Esophagus squamous epithelium (tissue), 5 donors: Measurements from ENCODE around the gene PAFAH2. TPM values are rescaled to one million over a fixed set of nuclear protein-coding genes. Genes with fewer than 3 reads are reported as not detected.

Experiments used
- DNase-seq: peaks from one replicate; lab custom pipeline; 2025; lab: John Stamatoyannopoulos, UW
- H3K27ac ChIP-seq, 4 donors: fragments of 200-600 bp; sonication (generic); one replicate each; pipeline ENCODE4 v1.5.1; 2016 to 2019; ENCODE audit warnings: mild to moderate bottlenecking in 1 of 4
- H3K27me3 ChIP-seq, 4 donors: fragments of 200-600 bp; sonication (generic); 1 replicate in 3 of 4; 2 replicates in 1 of 4; pipeline versions ENCODE4 v1.5.1 to v1.6.0; 2017 to 2021; ENCODE audit warnings: antibody characterized with exemption in 1 of 4
- H3K36me3 ChIP-seq, 3 donors: fragments of 200-600 bp; sonication (generic); one replicate each; pipeline ENCODE4 v1.5.1; 2016 to 2019
- H3K4me1 ChIP-seq, 3 donors: fragments of 200-600 bp; sonication (generic); one replicate each; pipeline ENCODE4 v1.5.1; 2017 to 2019
- H3K4me3 ChIP-seq, 4 donors: fragments of 200-600 bp; sonication (generic); 1 replicate in 3 of 4; 2 replicates in 1 of 4; pipeline ENCODE4 v1.5.1; 2016 to 2019; ENCODE audit warnings: mild to moderate bottlenecking in 2 of 4, moderate library complexity in 1 of 4
- H3K9me3 ChIP-seq, 3 donors: fragments of 200-600 bp; sonication (generic); one replicate each; pipeline ENCODE4 v1.5.1; 2016 to 2019
- CTCF ChIP-seq, 6 experiments: fragments of 450-650 bp in 4 of 6; fragments of 200-600 bp in 2 of 6; sonication (generic) in 2 of 6; IDR thresholded peaks; one replicate each; pipeline ENCODE4 v1.5.1; 2016 to 2019; ENCODE audit warnings: antibody characterized with exemption in 6 of 6, mild to moderate bottlenecking in 4 of 6, moderate library complexity in 4 of 6
- POLR2A ChIP-seq, 4 donors: fragments of 450-650 bp; IDR thresholded peaks; one replicate each; pipeline ENCODE4 v1.6.1; 2017; ENCODE audit warnings: antibody characterized with exemption in 4 of 4, mild to moderate bottlenecking in 4 of 4, moderate library complexity in 3 of 4
- WGBS, 2 donors: methylation state at CpG; one replicate each; pipeline ENCODE4 v1.1.5; 2018; 5-methylcytosine and 5-hydroxymethylcytosine counted together
- intact Hi-C: fragments of 100-400 bp; cut with DNase I; formaldehyde crosslinking; loops from one replicate; pipeline ENCODE4 v1.15.0; 2022
- total RNA-seq, 4 donors: library from RNA; depleted of rRNA; stranded (reverse); fragments of >200 nt; gene quantifications; one replicate each; pipeline ENCODE4 v1.1.0, GENCODE V29; 2016
- donor health status: DM: yes; HTN: yes; CAD: no.

The PAFAH2 gene
- total RNA-seq, 4 donors from 2014 or later = 8.3 to 17.2 (median 11.7) TPM

- Histone ChIP-seq H3K36me3 (no peaks in the 10 kb centered on the region), H3K4me3 (no peak overlapping the region), H3K27me3 (peaks cover 0 to 73% (median 0%) of the 10 kb centered on the region in 4 donors), H3K9me3 (no peaks in the 10 kb centered on the region), H3K27ac (no peak overlapping the region), H3K4me1 (peaks cover 10 to 23% (median 12%) of the 10 kb centered on the region in 3 donors)
- no peak for DNase-seq
- intact Hi-C loops = no loop called here
- WGBS, 2 donors = no CpG with 5 or more reads among the region's 6 CpGs
- no peak for TF ChIP-seq CTCF (IDR thresholded peaks at IDR 0.05)
- TF ChIP-seq POLR2A (IDR thresholded peaks at IDR 0.05) = no peak
Measured at GRCh38 chr1:26038904-26039303, 41.0 kb upstream of the PAFAH2 start.

GRCh38 chr1:26038477-26038876 is 40.6 kb upstream of the PAFAH2 start:
- H3K36me3 ChIP-seq = no peaks in the 10 kb centered on the region
- intact Hi-C loops = no loop called here
- no peak overlapping the region for H3K4me3 ChIP-seq
- H3K9me3 ChIP-seq = no peaks in the 10 kb centered on the region
- DNase-seq = no peak
- peaks cover 0 to 73% (median 0%) of the 10 kb centered on the region in 4 donors for H3K27me3 ChIP-seq
- WGBS, 2 donors = 33 to 60% methylated on average over 1 of the region's 6 CpGs
- H3K4me1 ChIP-seq = peaks cover 10 to 23% (median 12%) of the 10 kb centered on the region in 3 donors
- H3K27ac ChIP-seq = no peak overlapping the region
- no peak for TF ChIP-seq POLR2A (IDR thresholded peaks at IDR 0.05)
- TF ChIP-seq CTCF (IDR thresholded peaks at IDR 0.05) = no peak

- no peak overlapping the region for H3K27ac ChIP-seq
- intact Hi-C loops = no loop called here
- H3K36me3 ChIP-seq = no peaks in the 10 kb centered on the region
- TF ChIP-seq CTCF (IDR thresholded peaks at IDR 0.05) (no peak), POLR2A (IDR thresholded peaks at IDR 0.05) (no peak)
- H3K27me3 ChIP-seq = peaks cover 0 to 73% (median 0%) of the 10 kb centered on the region in 4 donors
- H3K4me3 ChIP-seq = no peak overlapping the region
- 73 to 81% methylated on average over 3 to 6 of the region's 6 CpGs for WGBS, 2 donors
- H3K9me3 ChIP-seq = no peaks in the 10 kb centered on the region
- peaks cover 10 to 23% (median 12%) of the 10 kb centered on the region in 3 donors for H3K4me1 ChIP-seq
- DNase-seq = no peak
Measured at GRCh38 chr1:26037904-26038303, 40.0 kb upstream of the PAFAH2 start.

- H3K4me3 ChIP-seq = no peak overlapping the region
- H3K4me1 ChIP-seq = peaks cover 10 to 23% (median 12%) of the 10 kb centered on the region in 3 donors
- intact Hi-C loops = no loop called here
- H3K9me3 ChIP-seq = no peaks in the 10 kb centered on the region
- H3K36me3 ChIP-seq = no peaks in the 10 kb centered on the region
- no peak overlapping the region for H3K27ac ChIP-seq
- DNase-seq = no peak
- no peak for TF ChIP-seq CTCF (IDR thresholded peaks at IDR 0.05)
- TF ChIP-seq POLR2A (IDR thresholded peaks at IDR 0.05) = no peak
- 75 to 81% methylated on average over 2 to 7 of the region's 11 CpGs for WGBS, 2 donors
- H3K27me3 ChIP-seq = peaks cover 0 to 70% (median 0%) of the 10 kb centered on the region in 4 donors
Measured at GRCh38 chr1:26036756-26037281, 39.0 kb upstream of the PAFAH2 start.

GRCh38 chr1:26035959-26036755 is 38.3 kb upstream of the PAFAH2 start:
- no peak for TF ChIP-seq POLR2A (IDR thresholded peaks at IDR 0.05)
- peak; percentile 99 to 100 (median 99) for TF ChIP-seq CTCF (IDR thresholded peaks at IDR 0.05)
- Histone ChIP-seq H3K4me3 (peak overlapping the region; percentile 57 to 92 (median 88)), H3K9me3 (no peaks in the 10 kb centered on the region), H3K4me1 (peaks cover 10 to 23% (median 12%) of the 10 kb centered on the region in 3 donors), H3K36me3 (no peaks in the 10 kb centered on the region), H3K27ac (peak overlapping the region; percentile 65 to 92 (median 88)), H3K27me3 (peaks cover 0 to 63% (median 0%) of the 10 kb centered on the region in 4 donors)
- intact Hi-C loops = no loop called here
- DNase-seq = no peak
- 54% methylated on average over 5 of the region's 39 CpGs; no CpG with 5 or more reads in 1 of the 2 donors for WGBS, 2 donors
